ENCODE results near the gene OLFM1. TPM values are rescaled to one million over a fixed set of nuclear protein-coding genes. Genes with fewer than 3 reads are reported as not detected.

The OLFM1 gene
- total RNA-seq, 4 donors from 2014 or later: 13.5 to 32.8 (median 25.6) TPM

GRCh38 chr9:135146241-135146640, 58.8 kb downstream of the OLFM1 start:
- no peak for ATAC-seq
- Histone ChIP-seq H3K9me3 (peaks cover 0 to 5% (median 0%) of the 10 kb centered on the region in 3 donors), H3K4me3 (no peak overlapping the region), H3K27ac (no peak overlapping the region), H3K36me3 (no peaks in the 10 kb centered on the region), H3K27me3 (peaks cover 74% of the 10 kb centered on the region), H3K4me1 (peaks cover 0 to 6% (median 0%) of the 10 kb centered on the region in 3 donors)
- 63 to 68% methylated on average over 3 of the region's 4 CpGs for WGBS, 2 donors (ENCODE audit: low coverage in 1 of 2)
- no peak for TF ChIP-seq POLR2AphosphoS5 (IDR thresholded peaks at IDR 0.05)
- TF ChIP-seq POLR2A (IDR thresholded peaks at IDR 0.05): no peak
- no peak for TF ChIP-seq CTCF (IDR thresholded peaks at IDR 0.05)
- TF ChIP-seq EP300 (IDR thresholded peaks at IDR 0.05): no peak

GRCh38 chr9:135146766-135147473, 59.5 kb downstream of the OLFM1 start:
- Histone ChIP-seq H3K9me3 (peaks cover 0 to 5% (median 0%) of the 10 kb centered on the region in 3 donors), H3K4me1 (peaks cover 0 to 6% (median 0%) of the 10 kb centered on the region in 3 donors), H3K27me3 (peaks cover 78% of the 10 kb centered on the region), H3K4me3 (no peak overlapping the region), H3K27ac (no peak overlapping the region), H3K36me3 (no peaks in the 10 kb centered on the region)
- TF ChIP-seq EP300 (IDR thresholded peaks at IDR 0.05) (no peak), CTCF (IDR thresholded peaks at IDR 0.05) (no peak), POLR2AphosphoS5 (IDR thresholded peaks at IDR 0.05) (no peak), POLR2A (IDR thresholded peaks at IDR 0.05) (no peak)
- ATAC-seq: no peak
- WGBS, 2 donors (ENCODE audit: low coverage in 1 of 2): 63% methylated on average over 2 of the region's 16 CpGs; no CpG with 5 or more reads in 1 of the 2 donors

GRCh38 chr9:135147474-135147805, 60.0 kb downstream of the OLFM1 start:
- Histone ChIP-seq H3K36me3 (no peaks in the 10 kb centered on the region), H3K27me3 (peaks cover 80% of the 10 kb centered on the region), H3K9me3 (peaks cover 0 to 5% (median 0%) of the 10 kb centered on the region in 3 donors), H3K4me3 (no peak overlapping the region), H3K27ac (no peak overlapping the region), H3K4me1 (peaks cover 0 to 6% (median 0%) of the 10 kb centered on the region in 3 donors)
- 70% methylated on average over 2 of the region's 12 CpGs; no CpG with 5 or more reads in 1 of the 2 donors for WGBS, 2 donors (ENCODE audit: low coverage in 1 of 2)
- peak; percentile 22 for ATAC-seq
- TF ChIP-seq EP300 (IDR thresholded peaks at IDR 0.05): no peak
- no peak for TF ChIP-seq POLR2AphosphoS5 (IDR thresholded peaks at IDR 0.05)
- no peak for TF ChIP-seq POLR2A (IDR thresholded peaks at IDR 0.05)
- no peak for TF ChIP-seq CTCF (IDR thresholded peaks at IDR 0.05)

GRCh38 chr9:135147938-135148337, 60.5 kb downstream of the OLFM1 start:
- WGBS, 2 donors (ENCODE audit: low coverage in 1 of 2): 60 to 85% methylated on average over 1 to 4 of the region's 9 CpGs
- no peak overlapping the region for H3K27ac ChIP-seq

More at GRCh38 chr9:135147938-135148337, 60.5 kb downstream of the OLFM1 start:
- Histone ChIP-seq H3K27me3 (peaks cover 83% of the 10 kb centered on the region), H3K36me3 (no peaks in the 10 kb centered on the region), H3K9me3 (peaks cover 0 to 5% (median 0%) of the 10 kb centered on the region in 3 donors), H3K4me3 (no peak overlapping the region), H3K4me1 (peaks cover 0 to 6% (median 0%) of the 10 kb centered on the region in 3 donors)
- no peak for ATAC-seq
- TF ChIP-seq POLR2A (IDR thresholded peaks at IDR 0.05) (no peak), EP300 (IDR thresholded peaks at IDR 0.05) (no peak), CTCF (IDR thresholded peaks at IDR 0.05) (no peak), POLR2AphosphoS5 (IDR thresholded peaks at IDR 0.05) (no peak)
